OCI-LY7 (cell line): ENCODE measurements around the gene SLC48A1. TPM values are rescaled to one million over a fixed set of nuclear protein-coding genes. Genes with fewer than 3 reads are reported as not detected.

Experiments
- BruUV-seq: library from RNA; stranded (reverse); fragments of 400-500 nt; replicated peaks from 2 replicates; lab custom pipeline; 2021; lab: Mats Ljungman, UMichigan
- CTCF ChIA-PET: fragments of 300-600 bp; sonication (Branson Sonifier 250); formaldehyde crosslinking; loops from one replicate; lab custom pipeline; 2022; ENCODE audit warnings: antibody characterized with exemption; ENCODE audit not compliant: unreplicated experiment; lab: Charles Lee
- POLR2A ChIA-PET: fragments of 300-600 bp; sonication (Branson Sonifier 250); formaldehyde crosslinking; loops from one replicate; lab custom pipeline; 2022; ENCODE audit warnings: antibody characterized with exemption; lab: Charles Lee
- DNase-seq: peaks from one replicate; pipeline ENCODE4 v3.0.0-alpha.2; 2015; ENCODE audit warnings: low spot score
- H2AFZ ChIP-seq: fragments of 200-600 bp; sonication (generic), shearing (Covaris generic); 2 replicates; pipeline ENCODE4 v1.6.1; 2014; ENCODE audit warnings: mild to moderate bottlenecking, antibody characterized with exemption, low read length, moderate library complexity
- H3K27ac ChIP-seq: fragments of 200-600 bp; sonication (generic); 2 replicates; pipeline ENCODE4 v1.5.1; 2014; ENCODE audit warnings: mixed run types, low read depth, mild to moderate bottlenecking, moderate library complexity, low read length, inconsistent platforms; ENCODE audit not compliant: poor library complexity, severe bottlenecking
- H3K36me3 ChIP-seq: fragments of 200-600 bp; sonication (generic); 2 replicates; pipeline ENCODE4 v1.6.1; 2014; ENCODE audit warnings: mild to moderate bottlenecking, antibody characterized with exemption, low read length, moderate library complexity, mixed read lengths; ENCODE audit not compliant: insufficient read depth
- H3K4me1 ChIP-seq: fragments of 200-600 bp; sonication (generic); 2 replicates; pipeline ENCODE4 v1.5.1; 2014; ENCODE audit warnings: mild to moderate bottlenecking, low read length; ENCODE audit not compliant: insufficient read depth, poor library complexity, severe bottlenecking
- H3K4me2 ChIP-seq: fragments of 200-600 bp; sonication (generic); 2 replicates; pipeline ENCODE4 v1.6.1; 2014; ENCODE audit warnings: mild to moderate bottlenecking, low read length
- H3K4me3 ChIP-seq: fragments of 200-600 bp; sonication (generic); 2 replicates; pipeline ENCODE4 v1.5.1; 2014; ENCODE audit warnings: mild to moderate bottlenecking, low read depth, low read length; ENCODE audit not compliant: poor library complexity, severe bottlenecking
- H3K79me2 ChIP-seq: fragments of 200-600 bp; sonication (generic); 2 replicates; pipeline ENCODE4 v1.6.1; 2016; ENCODE audit warnings: low read depth, mild to moderate bottlenecking, low read length, moderate library complexity, mixed read lengths; ENCODE audit not compliant: insufficient read depth
- H3K9me2 ChIP-seq: fragments of 200-600 bp; sonication (generic); 2 replicates; pipeline ENCODE4 v1.6.1; 2016; ENCODE audit warnings: mild to moderate bottlenecking, low read length, mixed read lengths; ENCODE audit not compliant: insufficient read depth
- H3K9me3 ChIP-seq: fragments of 200-600 bp; sonication (generic); 2 replicates; pipeline ENCODE4 v1.6.1; 2014; ENCODE audit warnings: mild to moderate bottlenecking, mixed run types, low read length, mixed read lengths
- H4K20me1 ChIP-seq: fragments of 200-600 bp; sonication (generic); 2 replicates; pipeline ENCODE4 v1.6.1; 2014; ENCODE audit warnings: mild to moderate bottlenecking, antibody characterized with exemption, low read length, moderate library complexity, mixed read lengths; ENCODE audit not compliant: insufficient read depth
- EZH2phosphoT487 ChIP-seq: fragments of 200-600 bp; sonication (generic); IDR thresholded peaks from 2 replicates; pipeline ENCODE4 v1.6.1; 2018; ENCODE audit warnings: low read depth, borderline replicate concordance, mild to moderate bottlenecking, mixed run types, antibody characterized with exemption, low read length, moderate library complexity, mixed read lengths
- intact Hi-C: fragments of 100-400 bp; cut with micrococcal nuclease; formaldehyde crosslinking; loops from one replicate; pipeline ENCODE4 v1.10.0; 2022; ENCODE audit not compliant: unreplicated experiment
- total RNA-seq, 2 experiments: library from RNA; depleted of rRNA in 1 of 2; stranded (reverse); fragments of >200 nt in 1 of 2; shearing (Covaris generic) in 1 of 2; gene quantifications; 2 replicates each; pipeline ENCODE4 v1.2.3, GENCODE V29; 2014 to 2022
- TF ChIP-seq, protein P1 (sequence below): fragments of 200-600 bp; sonication (generic); conservative IDR thresholded peaks from 2 replicates; pipeline ENCODE4 v1.5.1; 2014; ENCODE audit warnings: mild to moderate bottlenecking, antibody characterized with exemption, low read length, moderate library complexity, mixed read lengths

Gene SLC48A1
- total RNA-seq, 2 experiments from 2014 or later = 9.6 to 12.0 TPM

- Histone ChIP-seq H2AFZ (no peak overlapping the region), H3K79me2 (no peaks in the 10 kb centered on the region), H3K9me3 (no peaks in the 10 kb centered on the region), H3K4me3 (no peak overlapping the region), H3K9me2 (no peaks in the 10 kb centered on the region), H3K4me1 (peaks cover 4% of the 10 kb centered on the region), H4K20me1 (no peaks in the 10 kb centered on the region), H3K36me3 (peaks cover 72% of the 10 kb centered on the region), H3K4me2 (no peak overlapping the region), H3K27ac (no peak overlapping the region)
- BruUV-seq = no TSS peak
- DNase-seq = no peak
- TF ChIP-seq, protein P1, sequence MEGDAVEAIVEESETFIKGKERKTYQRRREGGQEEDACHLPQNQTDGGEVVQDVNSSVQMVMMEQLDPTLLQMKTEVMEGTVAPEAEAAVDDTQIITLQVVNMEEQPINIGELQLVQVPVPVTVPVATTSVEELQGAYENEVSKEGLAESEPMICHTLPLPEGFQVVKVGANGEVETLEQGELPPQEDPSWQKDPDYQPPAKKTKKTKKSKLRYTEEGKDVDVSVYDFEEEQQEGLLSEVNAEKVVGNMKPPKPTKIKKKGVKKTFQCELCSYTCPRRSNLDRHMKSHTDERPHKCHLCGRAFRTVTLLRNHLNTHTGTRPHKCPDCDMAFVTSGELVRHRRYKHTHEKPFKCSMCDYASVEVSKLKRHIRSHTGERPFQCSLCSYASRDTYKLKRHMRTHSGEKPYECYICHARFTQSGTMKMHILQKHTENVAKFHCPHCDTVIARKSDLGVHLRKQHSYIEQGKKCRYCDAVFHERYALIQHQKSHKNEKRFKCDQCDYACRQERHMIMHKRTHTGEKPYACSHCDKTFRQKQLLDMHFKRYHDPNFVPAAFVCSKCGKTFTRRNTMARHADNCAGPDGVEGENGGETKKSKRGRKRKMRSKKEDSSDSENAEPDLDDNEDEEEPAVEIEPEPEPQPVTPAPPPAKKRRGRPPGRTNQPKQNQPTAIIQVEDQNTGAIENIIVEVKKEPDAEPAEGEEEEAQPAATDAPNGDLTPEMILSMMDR = no peak
- CTCF ChIA-PET = no interaction called here
- POLR2A ChIA-PET = no interaction called here
- intact Hi-C loops = no loop called here
Observed at GRCh38 chr12:47783821-47784819, 11.1 kb downstream of the SLC48A1 start.

- Histone ChIP-seq H3K9me3 (no peaks in the 10 kb centered on the region), H3K4me1 (no peaks in the 10 kb centered on the region), H3K9me2 (no peaks in the 10 kb centered on the region), H3K36me3 (peaks cover 83% of the 10 kb centered on the region), H3K79me2 (no peaks in the 10 kb centered on the region), H2AFZ (no peak overlapping the region), H3K27ac (no peak overlapping the region), H4K20me1 (no peaks in the 10 kb centered on the region), H3K4me3 (no peak overlapping the region), H3K4me2 (no peak overlapping the region)
- BruUV-seq = no TSS peak
- DNase-seq = no peak
- POLR2A ChIA-PET = no interaction called here
- intact Hi-C loops = no loop called here
- TF ChIP-seq, protein P1 = no peak
- no peak for TF ChIP-seq EZH2phosphoT487
- CTCF ChIA-PET = no interaction called here
Observed at GRCh38 chr12:47785036-47785886, 12.2 kb downstream of the SLC48A1 start.
